HG02759 (cell line): Measurements from ENCODE around the gene RIPOR3.
"Not testable (repeated sequence)": the region's sequence is repeated elsewhere in the genome, so short reads cannot be mapped to it uniquely, and the experiment has no call there.

Experiments used
- ATAC-seq: cut with Tn5 transposase; IDR thresholded peaks from one replicate; pipeline ENCODE4 v1.9.1; 2021; ENCODE audit warnings: mild to moderate bottlenecking, moderate library complexity; ENCODE audit not compliant: unreplicated experiment

RIPOR3 gene

DNA sequence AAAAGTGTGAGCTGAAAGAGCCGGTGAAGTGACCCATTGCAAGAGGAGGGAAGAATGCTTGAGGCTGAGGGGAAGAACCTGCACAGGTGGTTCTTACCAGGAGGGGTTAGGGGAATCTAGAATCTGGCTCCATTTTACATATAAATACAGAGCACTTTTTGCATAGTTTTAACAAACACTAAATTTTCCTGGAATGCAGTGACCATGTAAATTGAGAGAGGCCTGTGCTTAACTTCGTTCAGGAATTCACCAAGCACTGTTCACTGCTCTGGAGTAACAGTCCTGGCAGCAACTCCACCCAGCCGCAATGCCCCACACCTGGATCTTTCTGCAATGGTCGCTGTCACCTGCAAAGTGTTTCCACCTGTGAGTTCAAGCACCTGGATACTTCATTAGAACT is 13.2 kb upstream of the RIPOR3 start:
- no peak for ATAC-seq

DNA sequence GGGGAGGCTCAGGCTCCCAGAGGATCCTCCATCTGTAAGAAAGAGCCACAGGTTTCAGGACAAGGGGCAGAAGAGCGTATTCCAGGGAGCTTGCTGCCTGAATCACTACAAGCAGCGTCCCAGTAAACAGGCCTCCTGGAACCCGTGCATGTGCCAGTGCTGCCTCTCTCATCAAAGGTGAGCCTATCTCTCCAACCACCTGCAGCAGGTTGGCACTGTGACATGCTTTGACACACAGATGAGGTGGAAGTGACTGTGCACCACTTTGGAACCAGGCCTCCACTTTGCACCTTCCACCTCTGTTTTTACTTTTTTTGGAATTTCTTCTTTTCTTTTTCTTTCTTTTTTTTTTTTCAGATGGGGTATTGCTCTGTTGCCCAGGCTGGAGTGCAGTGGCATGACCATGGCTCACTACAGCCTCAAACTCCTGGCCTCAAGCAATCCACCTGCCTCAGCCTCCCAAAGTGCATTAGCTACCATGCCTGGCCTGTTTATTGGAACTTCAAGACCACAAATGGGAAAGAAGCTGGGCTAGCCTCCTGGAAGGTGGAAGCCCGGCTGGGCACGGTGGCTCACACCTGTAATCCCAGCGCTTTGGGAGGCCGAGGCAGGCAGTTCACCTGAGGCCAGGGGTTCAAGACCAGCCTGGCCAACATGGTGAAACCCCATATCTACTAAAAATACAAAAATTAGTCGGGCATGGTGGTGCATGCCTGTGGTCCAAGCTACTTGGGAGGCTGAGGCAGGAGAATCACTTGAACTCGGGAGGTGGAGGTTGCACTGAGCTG is 12.5 kb upstream of the RIPOR3 start:
- not testable (repeated sequence) for ATAC-seq

DNA sequence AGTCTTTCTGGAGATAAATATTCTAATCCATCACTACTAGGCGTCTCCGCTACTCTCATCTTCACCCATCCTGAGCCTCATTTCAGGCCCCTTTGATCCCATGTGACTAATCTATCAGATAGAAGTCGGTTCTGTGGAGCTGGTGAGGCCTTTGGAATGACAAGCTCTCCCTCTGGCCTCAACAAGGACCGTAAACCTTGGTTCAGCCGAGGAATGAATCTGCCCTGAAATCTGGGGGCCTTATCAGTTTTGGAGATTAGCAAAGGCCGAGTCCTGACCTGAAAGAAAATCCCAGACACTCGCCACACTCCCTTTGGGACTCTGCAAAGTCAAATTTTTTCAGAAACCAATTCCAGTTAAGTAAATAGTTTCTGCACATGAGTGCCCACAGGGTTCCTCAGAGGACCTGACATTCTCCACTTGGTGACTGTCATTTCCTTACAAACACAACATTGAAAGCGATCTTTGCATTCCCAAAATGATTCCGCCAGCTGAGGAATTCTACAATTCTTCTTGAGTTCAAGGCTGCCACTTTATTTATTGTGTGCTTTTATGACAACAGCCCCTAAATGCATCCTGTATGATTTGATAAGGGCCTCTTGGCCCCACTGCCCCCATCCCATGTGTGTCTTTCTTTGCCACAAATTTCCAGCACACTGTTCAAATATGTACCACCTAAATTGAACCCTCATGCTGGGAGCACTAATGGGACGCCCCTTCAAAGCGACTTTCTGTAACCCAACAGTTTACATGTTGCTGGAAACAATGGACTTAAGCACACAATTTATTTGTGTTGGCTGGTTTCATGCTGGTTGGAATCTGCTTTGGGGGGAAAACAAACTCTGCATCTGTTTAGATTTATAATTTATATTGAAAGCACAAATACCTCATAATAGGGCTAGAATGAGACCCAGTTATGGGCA is 10.0 kb upstream of the RIPOR3 start:
- ATAC-seq: no peak

DNA sequence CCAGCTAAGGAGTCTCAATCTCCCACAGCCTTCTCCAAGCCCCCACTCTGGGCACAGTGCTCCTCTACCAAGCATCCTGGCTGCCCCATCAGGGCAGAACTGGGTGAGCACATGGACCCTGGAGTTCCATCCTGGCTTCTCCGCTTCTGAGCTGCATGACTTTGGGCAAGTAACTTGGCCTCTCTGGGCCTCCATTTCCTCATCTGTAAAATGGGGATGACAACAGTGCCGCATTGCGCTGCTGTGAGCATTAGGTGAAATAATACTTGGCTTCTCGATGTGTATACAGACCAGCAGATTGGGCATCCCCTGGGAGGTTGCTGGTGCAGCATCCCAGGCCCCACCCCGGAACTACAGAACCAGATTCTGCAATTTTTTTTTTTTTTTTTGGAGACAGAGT is 8.3 kb upstream of the RIPOR3 start:
- no peak for ATAC-seq

DNA sequence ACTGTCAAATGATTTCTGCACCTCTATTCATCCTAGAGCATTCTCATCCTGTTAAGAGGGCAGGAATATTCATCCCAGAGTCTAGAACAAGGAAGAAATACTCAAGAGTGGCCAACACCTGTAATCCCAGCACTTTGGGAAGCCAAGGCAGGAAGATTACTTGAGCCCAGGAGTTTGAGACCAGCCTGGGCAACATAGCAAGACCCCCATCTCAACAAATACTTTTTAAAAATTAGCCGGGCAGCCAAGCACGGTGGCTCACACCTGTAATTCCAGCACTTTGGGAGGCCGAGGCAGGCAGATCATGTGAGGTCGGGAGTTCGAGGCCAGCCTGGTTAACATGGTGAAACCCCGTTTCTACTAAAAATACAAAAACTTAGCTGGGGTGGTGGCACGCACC is 6.9 kb upstream of the RIPOR3 start:
- not testable (repeated sequence) for ATAC-seq

DNA sequence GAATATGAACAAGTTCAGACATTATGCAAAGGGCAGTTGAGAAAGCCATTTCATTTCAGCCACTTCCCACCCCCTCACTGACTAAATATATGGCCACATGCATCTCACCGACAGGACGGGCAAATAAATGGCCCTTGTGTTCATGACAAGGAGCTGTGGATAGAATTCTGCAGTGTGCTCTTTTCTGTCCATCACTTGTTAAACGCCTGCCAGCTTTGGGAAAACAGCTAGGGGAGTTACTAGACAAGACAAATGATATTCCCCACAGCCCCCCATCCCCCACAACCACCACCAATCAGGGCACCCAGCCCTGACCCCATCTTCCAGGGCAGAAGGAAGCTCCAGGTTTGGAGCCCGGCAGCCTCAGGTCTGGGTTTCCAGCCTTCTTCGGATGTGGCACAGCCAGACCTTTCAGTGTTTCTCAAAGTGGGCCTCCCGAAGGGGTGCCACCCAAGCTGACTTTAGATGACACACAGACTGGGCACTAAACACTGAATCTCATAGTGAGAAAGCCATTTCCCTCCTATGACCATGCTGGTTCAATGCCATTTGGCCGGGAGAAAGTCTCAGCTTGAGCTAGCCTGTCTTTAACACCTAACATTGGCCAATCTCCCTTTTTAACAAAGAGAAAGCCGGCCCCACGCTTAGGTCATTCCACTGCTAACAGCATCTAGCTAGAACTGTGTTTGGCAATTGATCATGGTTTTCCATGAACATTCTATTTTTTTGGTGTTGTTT is 4.0 kb upstream of the RIPOR3 start:
- no peak for ATAC-seq

DNA sequence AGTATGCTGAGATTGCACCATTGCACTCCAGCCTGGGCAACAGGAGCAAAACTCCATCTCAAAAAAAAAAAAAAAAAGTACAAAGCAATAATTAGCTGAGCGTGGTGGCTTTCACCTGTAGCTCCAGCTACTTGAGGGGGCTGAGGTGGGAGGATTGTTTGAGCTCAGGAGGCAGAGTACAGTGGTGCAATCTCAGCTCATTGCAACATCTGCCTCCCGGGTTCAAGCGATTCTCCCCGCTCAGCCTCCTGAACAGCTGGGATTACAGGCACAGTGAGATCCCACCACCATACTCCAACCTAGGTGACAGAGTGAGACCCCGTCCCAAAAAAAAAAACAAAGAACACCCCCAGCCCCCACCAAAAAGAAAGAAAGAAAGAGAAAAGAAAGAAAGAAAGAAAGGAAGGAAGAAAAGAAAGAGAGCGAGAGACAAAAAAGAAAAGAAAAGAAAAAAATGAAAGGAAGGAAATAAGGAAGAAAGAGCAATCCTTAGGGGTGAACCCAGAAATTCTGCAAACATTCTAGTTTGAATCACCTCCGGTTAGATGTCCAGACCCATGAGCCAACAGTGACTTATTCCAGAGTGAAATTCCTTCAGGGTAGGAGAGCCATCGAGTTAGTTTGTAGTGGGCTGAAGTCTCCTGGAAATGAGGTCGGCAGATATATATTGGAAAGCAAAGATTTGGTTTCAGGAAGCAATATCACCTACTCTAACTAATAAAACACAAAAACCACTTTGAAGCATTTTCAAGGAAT is 3.2 kb upstream of the RIPOR3 start:
- no peak for ATAC-seq

DNA sequence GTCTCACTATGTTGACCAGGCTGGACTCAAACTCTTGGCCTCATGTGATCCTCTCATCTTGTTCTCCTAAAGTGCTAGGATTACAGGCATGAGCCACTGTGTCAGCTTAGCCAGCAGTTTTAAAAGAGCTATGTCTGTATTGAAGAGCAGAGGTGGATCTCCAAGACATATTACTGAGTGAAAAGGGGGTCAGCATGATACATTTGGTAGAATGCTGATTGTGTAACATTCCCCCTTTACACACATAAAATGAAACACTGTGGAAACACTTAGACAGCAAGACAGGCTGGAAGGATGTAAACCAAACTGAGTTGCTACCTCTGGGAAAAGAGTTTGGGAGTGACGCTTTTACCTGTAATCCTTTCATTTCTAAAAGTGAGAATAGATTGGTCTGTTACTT is 1.7 kb upstream of the RIPOR3 start:
- ATAC-seq: no peak

DNA sequence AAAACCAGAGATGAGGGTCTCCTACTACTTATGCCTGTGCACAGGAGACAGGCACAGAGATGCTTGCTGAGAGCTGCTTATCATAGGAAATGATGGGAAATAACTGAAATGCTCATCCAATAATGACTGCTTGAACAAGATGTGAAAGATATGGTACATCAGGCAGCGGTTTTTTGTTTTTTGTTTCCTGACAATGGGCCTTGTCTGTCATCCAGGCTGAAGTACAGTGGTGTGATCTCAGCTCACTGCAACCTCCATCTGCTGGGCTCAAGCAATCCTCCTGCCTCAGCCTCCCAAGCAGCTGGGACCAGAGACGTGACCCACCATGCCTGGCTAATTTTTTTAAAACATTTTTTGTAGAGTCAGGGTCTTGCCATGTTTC is 1.2 kb upstream of the RIPOR3 start:
- no peak for ATAC-seq

DNA sequence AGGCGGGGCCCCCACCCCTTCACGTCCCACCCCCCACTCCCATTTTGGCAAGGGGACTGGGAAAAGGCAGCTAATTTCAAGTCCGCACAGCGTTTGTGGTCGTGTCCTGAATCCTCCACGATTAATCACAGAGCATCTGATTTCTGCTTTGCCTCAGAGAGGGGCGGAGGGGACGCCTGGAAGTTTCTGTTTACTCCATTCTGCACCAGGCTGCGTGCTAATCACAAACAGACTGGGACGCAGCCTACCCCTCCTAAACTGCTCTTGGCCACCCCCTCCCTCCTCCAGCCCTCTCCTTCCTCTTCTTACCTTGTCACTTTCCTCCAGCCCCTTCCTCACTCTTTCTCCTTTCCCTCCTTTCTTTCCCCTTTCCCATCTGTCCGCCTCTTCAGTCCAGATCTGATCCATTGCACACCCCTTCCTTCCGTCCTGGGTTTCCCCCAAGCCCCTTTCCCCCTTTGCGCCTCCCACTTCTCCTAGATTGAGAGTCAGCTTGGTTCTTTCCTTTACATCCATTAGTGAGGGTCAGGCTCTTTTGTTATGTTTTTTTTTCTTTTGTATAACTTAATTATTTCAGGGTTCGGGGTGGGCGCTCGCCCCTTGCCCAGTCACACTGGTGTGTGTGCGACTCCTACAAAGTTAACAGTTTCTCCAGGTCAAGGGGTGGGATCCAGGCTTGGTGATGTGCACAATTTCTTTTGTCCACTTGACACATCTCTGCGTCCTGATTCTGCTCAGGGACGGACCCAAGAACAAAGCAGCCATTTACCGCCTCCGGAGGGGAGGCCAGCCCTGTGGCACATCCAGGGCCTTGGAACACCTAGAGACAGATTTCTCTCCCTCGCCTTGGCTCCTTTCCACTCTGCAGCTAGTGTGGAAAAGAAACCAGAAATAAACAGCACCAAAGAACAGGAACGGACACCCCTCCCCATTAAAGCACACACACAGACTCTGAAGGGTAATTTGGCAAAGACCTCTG is 520 bp upstream of the RIPOR3 start:
- no peak for ATAC-seq

DNA sequence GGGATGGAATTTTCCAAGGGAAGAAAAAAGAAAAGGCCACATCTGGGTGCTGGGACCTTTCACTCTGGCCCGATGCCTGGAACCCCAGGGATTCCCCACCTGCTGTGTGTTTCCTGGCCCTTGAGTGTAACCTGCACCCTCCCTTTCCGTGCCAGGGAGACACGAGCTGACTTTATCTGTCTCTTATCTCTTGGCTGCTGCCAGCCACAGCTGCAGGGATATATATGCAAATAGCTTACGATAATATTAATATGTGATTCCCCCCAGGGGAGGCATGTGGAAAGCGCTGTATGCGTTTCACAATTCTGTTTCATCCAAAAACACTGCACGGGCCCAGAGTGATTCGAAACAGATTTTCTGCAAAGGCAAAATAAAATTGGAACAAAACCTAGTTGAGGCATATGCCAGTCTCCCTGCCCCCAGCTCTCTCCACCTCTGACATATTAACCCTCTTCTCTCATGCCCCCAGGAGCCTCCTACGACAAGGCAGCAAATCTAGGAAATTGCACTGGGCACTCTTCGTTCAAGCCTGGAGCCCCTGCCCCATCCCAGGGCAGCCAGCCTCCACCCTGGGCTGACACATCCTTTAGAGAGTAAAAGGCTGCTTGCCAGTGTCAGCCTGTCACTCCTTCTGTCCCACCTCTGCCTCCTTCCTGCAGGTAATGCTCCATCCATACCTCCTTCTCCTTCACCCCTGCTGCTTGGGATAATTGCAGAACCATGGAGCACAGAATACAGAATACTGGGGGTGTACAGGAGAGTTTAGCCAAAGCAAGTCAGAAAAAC is 1.3 kb downstream of the RIPOR3 start:
- ATAC-seq: no peak

DNA sequence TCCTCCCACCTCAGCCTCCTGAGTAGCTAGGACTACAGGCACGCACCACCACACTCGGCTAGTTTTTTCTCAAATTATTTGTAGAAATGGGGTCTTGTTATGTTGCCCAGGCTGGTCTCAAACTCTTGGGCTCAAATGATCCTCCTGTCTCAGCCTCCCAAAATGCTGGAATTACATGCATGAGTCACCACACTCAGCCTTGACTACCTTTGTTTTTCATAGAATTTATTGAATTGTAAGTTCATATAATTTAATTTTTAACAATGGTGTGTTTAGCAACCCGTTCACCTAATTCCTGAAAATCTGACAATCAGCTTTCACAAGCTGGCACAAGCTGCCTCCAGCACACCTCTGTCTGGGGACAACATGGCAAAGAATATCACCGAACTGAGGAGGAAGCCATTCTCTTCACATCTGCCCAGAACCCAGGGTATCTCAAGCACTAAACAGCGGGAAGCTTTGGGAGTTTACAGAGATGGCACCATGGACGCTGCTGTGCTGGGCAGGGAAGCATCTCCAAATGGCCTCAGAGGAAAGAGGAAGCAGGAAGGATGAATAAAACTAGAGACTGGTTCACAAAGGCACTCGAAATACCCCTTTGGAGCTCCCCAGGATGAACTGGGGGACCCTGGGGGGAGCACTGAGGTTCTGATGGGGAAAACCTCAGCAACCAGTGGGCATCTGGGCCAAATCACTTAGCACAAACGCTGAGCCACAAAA is 2.9 kb downstream of the RIPOR3 start:
- no peak for ATAC-seq

DNA sequence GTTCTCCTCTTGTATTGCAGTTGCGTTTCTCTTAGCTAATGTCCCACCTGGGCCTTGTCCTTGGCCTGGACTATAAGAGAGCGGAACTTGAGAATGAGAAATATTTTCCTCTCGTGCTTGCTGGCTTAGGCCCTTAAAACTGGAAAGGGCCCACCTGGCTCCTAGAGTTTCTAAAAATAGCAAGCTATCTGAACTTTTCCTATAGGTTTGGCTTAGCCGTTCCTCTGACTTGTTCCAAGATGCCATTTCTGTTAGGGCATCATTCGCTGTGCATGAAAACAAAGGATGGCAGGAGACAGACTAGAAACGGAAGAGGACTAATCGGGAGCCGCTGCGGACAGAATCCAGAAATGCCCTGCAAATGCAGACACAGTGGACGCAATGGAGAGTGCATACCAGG is 4.5 kb downstream of the RIPOR3 start:
- no peak for ATAC-seq

DNA sequence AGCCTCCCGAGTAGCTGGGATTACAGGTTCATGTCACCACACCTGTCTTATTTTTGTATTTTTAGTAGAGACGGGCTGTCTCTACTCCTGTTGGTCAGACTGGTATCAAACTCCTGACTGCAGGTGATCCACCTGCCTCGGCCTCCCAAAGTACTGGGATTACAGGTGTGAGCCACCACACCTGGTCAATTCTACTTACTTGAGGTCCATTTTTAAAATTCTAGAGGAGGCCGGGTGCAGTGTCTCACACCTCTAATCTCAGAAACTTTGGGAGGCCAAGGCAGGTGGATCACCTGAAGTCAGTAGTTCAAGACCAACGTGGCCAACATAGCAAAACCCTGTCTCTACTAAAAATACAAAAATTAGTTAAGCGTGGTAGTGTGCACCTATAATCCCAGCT is 7.8 kb downstream of the RIPOR3 start:
- ATAC-seq: no peak

DNA sequence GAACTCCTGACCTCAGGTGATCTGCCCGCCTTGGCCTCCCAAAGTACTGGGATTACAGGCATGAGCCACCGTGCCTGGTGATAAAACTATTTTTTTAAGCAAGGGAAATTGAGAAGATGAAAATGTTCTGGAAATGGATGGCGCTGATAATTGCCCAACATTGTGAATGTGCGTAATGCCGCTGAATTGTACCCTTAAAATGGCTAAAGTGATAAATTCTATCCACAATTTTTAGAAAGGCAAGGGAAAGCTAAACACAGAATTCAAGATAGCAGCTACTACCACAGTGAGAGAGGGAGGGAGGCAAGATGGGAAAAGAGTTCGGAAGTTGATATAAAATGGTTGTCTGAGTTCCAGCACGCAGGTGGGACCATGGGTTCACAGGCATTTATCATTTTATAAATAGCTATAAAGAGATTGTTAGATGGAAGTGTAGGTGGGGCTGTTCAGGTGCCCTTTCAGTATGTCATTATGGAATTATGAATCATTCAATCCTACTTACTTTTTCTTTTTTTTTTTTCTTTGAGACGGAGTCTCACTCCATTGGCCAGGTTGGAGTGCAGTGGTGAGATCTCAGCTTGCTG is 8.3 kb downstream of the RIPOR3 start:
- ATAC-seq: no peak

DNA sequence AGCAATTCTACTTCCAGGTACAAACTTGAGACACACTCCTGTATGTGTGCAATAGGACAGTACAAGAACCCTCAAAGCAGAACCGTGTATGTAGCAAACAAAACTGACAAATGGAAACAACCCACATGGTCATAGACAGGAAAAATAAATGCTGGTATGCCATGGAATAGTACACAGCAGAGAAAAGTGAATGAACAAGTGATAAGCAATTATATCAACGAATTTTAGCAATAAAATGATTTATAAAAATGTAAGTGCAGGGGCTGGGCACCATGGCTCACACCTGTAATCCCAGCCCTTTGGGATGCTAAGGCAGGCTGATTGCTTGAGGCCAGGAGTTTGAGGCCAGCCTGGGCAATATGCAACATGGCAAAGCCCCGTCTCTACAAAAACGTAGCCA is 9.3 kb downstream of the RIPOR3 start:
- ATAC-seq: no peak

DNA sequence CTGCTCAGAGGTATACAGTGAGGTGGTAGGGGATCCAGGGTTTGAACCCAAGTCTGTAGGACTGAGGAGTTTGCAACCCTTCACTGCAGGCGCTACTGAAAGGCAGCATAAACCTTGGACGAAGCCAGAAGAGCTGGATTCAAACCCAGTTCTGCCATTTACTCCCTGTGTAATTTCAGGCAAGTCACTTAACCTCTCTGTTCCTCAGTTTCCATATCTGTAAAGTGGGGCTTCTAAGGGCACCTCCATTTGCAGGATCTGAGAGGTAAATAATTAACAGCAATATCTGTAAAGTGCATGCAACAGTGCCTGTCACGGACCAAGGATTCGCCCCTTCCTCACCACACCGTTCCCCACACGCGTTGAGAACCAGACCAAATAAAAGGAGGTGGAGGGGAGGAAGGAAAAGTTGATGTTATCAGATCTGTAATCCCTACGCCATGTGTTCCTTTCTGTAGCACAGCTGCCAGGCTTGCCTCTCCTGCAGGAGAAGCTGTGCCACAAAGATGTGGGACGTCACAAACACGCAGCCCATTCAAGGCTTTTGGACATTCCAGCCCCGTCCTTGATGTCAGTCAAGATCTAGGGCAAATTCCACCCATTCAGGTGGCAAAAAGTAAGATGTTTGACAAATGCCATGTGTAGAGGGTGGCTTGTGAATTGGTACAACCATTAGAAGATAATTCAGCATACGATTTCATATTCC is 9.8 kb downstream of the RIPOR3 start:
- no peak for ATAC-seq
